Measurements from ENCODE around the gene NEK6. TPM values are rescaled to one million over a fixed set of nuclear protein-coding genes. Genes with fewer than 3 reads are reported as not detected.

The NEK6 gene
- total and polyA plus RNA-seq, 10 of the 15 experiments (the other 5 are each of a cell fraction or from before 2014, with no cell fraction given) = 31.3 to 161 (median 89.2) TPM

GRCh38 chr9:124254261-124254682 lies 3.5 kb upstream of the NEK6 start (continued):
- TF ChIP-seq FOXM1 (IDR thresholded peaks at IDR 0.05; ENCODE audit: low read depth, low read length) = no peak
- peak; percentile 64; the same call in 2 of the 3 replicates for TF ChIP-seq POU2F2 (IDR thresholded peaks at IDR 0.05; ENCODE audit: borderline replicate concordance, low read depth, low read length)
- no peak for TF ChIP-seq FOXK2 (IDR thresholded peaks at IDR 0.05)
- TF ChIP-seq JUNB (IDR thresholded peaks at IDR 0.05) = peak; percentile 97
- peak; percentile 52 for TF ChIP-seq SP1 (IDR thresholded peaks at IDR 0.05; ENCODE audit: low read depth, low read length)
- peak; percentile 98 for TF ChIP-seq EED (IDR thresholded peaks at IDR 0.05; ENCODE audit: low read depth)
- peak; percentile 85 for TF ChIP-seq PAX5 (IDR thresholded peaks at IDR 0.05; ENCODE audit: borderline replicate concordance, low read depth, low read length)
- TF ChIP-seq CBFB (IDR thresholded peaks at IDR 0.05; ENCODE audit: low read depth) = peak; percentile 69; the same call in 1 of the 2 replicates
- TF ChIP-seq HDAC6 (IDR thresholded peaks at IDR 0.05; ENCODE audit: unreplicated experiment) = no peak
- no peak for TF ChIP-seq STAT1 (conservative IDR thresholded peaks at IDR 0.05)
- TF ChIP-seq RAD51 (IDR thresholded peaks at IDR 0.05) = no peak
- peak; percentile 85 for TF ChIP-seq SPI1 (IDR thresholded peaks at IDR 0.05; ENCODE audit: borderline replicate concordance, insufficient read depth, low read depth, low read length)
- peak; percentile 72; the same call in 1 of the 2 replicates for TF ChIP-seq ZNF207 (IDR thresholded peaks at IDR 0.05; ENCODE audit: borderline replicate concordance)
- TF ChIP-seq BACH1 (IDR thresholded peaks at IDR 0.05; ENCODE audit: borderline replicate concordance) = peak; percentile 81; the same call in 1 of the 2 replicates
- peak; percentile 68 for TF ChIP-seq TCF12 (IDR thresholded peaks at IDR 0.05; ENCODE audit: low read depth, low read length)
- no peak for TF ChIP-seq POLR2AphosphoS2 (IDR thresholded peaks at IDR 0.05; ENCODE audit: low read depth, low read length)
- no peak for TF ChIP-seq SRF (IDR thresholded peaks at IDR 0.05; ENCODE audit: low read depth in 2 of 2, low read length in 2 of 2)
- TF ChIP-seq TBL1XR1 (IDR thresholded peaks at IDR 0.05; ENCODE audit: low read depth, low read length) = peak; percentile 65
- TF ChIP-seq USF1 (IDR thresholded peaks at IDR 0.05; ENCODE audit: borderline replicate concordance, extremely low read length, insufficient read depth, low read depth, low read length) = no peak
- no peak for TF ChIP-seq SMARCA5 (IDR thresholded peaks at IDR 0.05)
- no peak; the same call in none of the 2 replicates for TF ChIP-seq MLLT1 (IDR thresholded peaks at IDR 0.05)
- no peak for TF ChIP-seq CEBPB (IDR thresholded peaks at IDR 0.05; ENCODE audit: borderline replicate concordance in 1 of 2, low read depth in 2 of 2, low read length in 2 of 2)
- TF ChIP-seq HSF1 (IDR thresholded peaks at IDR 0.05; ENCODE audit: low read depth, low read length) = no peak
- no peak; the same call in 1 of the 2 replicates for TF ChIP-seq USF2 (IDR thresholded peaks at IDR 0.05; ENCODE audit: borderline replicate concordance, low read depth, low read length)
- TF ChIP-seq TCF7 (IDR thresholded peaks at IDR 0.05; ENCODE audit: borderline replicate concordance) = no peak
- no peak for TF ChIP-seq PBX3 (IDR thresholded peaks at IDR 0.05; ENCODE audit: insufficient replicate concordance, low read depth, low read length)
- peak in 1 of 2 experiments; percentile 58; a peak in 2 of 3 replicates for TF ChIP-seq EGR1 (IDR thresholded peaks at IDR 0.05; ENCODE audit: borderline replicate concordance in 1 of 2, low read depth in 2 of 2, low read length in 2 of 2)

Data from GM12878 (cell line).